Ramos (cell line): ENCODE data around the gene PGF.

Experiments
- in situ Hi-C: fragments of 300-500 bp; cut with MboI; formaldehyde crosslinking; loops from one replicate; pipeline ENCODE4 v1.14.3; 2022; ENCODE audit warnings: low sequenced_read_pairs; ENCODE audit not compliant: unreplicated experiment

Gene PGF

DNA sequence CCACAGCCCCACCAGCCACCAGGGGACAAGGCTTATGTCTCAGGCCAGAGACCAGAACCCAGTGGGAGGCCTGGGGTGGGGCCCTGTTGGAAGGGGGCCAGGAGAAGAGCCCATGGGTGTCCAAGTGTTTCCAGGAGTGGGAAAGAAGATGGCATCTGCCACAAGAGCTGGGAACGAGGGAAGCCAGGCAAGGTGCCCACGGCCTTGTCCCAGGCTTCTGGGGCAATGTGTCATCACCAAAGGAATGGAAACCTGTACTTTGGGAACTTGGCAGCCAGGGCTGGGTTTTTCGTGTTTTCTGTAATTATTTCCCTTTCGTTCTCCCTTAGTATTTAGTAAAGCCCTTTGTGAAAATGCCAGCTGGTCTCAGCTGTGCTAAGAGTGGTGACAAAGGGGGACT is 5.3 kb upstream of the PGF start:
- in situ Hi-C loops = no loop called here

DNA sequence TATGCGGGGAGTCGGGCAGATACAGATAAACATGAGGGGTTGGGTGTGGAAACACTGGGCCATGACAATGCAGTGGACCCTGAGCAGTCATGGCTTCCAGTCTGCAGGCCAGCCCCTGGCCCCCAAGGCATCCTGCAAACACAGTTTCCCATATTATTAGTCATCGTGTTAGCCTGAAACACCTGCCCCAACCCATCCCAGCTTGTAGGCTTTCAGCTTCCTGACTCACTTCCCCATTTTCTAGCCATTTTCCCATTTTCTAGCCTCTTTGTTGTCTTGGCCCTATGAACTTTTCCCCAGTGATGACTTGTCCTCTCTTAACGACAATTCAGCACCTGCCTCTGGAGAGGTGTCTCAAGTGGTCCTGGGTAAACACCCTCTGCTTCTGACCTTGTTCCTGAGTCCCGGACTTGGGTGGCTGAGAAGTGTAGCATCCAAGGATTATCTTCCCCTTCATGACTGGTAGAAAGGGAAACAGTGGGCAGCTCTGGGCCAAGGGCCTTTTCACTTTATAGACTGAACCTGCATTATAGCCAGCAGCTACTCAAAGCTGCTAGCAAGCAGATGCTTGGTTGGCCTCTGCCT is 4.3 kb upstream of the PGF start:
- in situ Hi-C loops = no loop called here

DNA sequence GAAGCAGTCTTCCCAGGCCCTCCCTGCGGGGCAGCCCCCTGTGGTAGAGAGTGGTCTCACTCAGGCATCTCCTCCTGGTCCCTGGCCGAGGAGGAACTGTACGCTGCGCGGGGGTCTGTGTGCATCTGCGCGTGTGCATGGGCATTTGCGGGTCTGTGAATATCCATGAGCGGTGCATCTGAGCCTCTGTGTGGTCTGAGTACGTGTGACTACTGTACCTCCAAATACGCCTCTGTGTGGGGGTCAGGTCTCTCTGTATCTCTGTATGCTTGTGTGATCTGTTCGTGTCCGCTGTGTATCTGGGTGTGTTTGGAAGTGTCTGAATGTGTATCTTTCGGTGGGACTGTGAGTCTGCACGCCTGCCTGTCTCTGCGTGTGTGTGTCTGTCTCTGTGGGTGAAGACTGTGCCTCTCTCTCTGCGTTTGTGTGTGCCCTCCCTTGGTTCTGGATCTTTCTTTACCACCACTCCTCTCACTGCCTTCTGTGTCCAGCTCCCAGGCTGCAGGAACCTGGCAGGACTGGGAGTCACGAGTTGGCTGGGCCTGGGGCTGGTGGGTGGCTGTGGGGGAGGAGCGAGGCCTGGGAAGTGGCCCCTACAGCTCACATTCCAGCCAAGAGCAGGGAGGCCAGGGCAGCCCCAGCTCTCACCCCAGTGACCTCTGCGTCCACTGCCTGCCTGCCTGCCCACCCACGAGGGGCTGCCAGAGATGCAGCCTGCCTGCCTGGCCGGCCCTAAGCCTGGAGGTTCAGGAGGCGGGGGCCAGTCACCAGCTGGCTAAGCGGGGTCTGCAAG is 1.1 kb upstream of the PGF start:
- in situ Hi-C loops = no loop called here

DNA sequence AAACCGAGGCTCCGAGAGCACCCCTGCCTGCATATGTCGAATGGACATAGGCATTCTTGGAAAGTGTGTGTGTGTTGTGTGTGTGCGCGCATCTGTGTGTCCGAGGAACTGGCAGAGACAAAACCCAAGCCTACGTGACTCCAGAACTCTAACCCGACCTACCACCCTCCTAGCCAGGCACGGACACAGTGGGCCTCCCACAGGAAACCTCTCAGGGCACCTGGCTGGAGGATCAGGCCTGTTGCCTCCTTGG is 556 bp upstream of the PGF start:
- in situ Hi-C loops = no loop called here

DNA sequence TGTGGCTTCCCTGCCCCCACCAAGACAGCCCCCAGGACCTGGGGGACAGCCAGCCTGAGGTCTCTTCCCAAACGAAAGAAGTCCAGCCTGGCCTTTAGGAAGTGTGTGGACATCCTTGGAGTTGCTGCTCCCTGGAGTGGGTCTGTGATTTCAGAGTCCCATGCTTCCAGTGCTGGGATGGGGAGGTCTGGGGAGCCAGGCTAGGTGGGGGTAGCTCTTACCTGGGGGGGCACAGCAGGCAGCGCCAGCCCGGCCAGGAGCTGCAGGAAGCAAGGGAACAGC is 509 bp downstream of the PGF start:
- in situ Hi-C loops = no loop called here

DNA sequence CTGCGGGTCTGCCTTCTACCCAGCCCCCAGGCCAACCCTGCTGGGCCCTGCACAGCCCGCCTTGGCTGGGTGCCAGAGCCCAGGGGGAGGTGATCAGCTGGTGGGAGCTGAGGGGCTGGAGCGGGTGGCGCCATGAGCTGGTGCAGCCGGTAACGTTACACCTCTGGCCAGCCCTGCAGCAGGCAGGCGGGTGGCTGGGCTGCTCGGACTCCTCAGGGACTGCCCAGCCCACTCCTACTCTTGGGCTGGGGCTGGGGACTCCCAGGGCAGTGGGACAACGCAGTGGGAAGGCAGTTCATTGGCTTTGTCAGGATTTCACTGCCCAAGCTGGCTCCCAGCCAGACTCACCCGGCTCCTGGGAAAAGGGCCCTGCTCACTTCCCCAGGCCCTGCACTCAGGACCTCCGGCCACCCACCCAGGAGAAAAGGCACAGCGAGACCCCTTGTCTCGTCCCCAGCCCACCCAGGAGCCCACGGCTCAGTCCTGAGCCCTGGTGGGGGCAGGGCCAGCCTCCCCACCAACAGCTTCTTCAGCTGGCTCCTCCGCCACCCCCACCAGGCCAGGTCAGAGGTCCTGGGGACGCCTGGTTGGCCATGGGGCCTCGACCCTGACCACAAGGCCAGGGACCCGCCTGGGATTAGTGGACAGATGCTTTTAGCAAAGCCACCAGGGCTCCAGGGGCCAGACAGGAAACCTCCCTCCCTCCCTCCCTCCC is 1.0 kb downstream of the PGF start:
- in situ Hi-C loops = no loop called here

DNA sequence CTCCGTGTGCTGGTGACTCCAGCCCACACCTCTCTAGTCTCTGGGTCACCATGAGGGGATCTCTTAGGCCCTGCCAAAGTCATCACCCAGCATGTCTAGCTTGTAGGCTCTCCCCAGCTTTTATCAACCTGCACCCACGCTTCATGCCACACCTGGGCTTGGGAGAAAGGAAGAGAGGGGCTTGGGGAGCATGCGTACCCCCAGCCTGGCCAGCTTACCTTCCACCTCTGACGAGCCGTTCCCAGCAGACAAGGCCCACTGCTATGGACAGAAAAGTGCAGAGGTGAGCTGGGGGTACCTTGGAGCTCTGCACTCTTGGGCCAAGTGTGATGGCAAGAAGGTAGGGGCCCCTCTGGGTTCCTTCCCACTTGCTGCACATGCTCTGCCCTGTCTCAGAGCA is 1.7 kb downstream of the PGF start:
- in situ Hi-C loops = no loop called here

DNA sequence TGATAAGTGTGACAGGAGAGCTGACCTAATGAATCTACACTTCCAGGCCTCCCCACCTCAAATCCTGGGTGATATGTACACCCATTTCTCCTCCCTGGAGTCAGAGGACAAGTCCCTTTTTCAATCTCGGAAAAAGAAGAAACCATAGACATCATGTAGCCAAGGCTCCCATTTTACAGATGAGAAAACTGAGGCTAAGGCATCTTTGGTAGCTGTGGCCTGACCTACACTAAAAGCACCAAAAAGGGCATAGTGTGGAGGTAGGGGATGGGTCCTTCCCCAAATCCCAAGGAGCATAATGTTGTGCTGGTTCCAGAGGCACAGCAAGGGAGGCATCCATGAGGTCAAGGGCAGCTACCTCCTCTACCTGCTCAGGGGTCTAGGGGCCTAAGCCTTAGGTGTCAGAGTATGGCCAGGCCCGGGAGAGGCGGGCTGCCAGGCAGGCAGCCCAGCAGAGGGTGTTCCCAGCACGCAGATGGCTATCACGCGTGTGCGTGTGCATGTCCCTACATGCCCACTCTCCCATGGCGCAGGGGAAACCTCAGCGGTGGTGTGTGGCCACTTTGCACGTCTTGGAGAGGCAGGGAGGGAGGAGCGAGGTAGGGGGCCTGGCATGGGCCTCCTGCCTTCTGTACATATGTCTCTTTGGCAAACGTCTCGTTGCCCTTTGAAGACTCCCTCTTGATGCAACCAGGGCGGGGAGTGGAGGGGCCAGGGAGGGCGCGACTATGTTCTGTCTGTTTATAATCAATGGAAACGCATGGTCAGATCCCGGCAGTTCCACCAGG is 2.5 kb downstream of the PGF start:
- in situ Hi-C loops = no loop called here

DNA sequence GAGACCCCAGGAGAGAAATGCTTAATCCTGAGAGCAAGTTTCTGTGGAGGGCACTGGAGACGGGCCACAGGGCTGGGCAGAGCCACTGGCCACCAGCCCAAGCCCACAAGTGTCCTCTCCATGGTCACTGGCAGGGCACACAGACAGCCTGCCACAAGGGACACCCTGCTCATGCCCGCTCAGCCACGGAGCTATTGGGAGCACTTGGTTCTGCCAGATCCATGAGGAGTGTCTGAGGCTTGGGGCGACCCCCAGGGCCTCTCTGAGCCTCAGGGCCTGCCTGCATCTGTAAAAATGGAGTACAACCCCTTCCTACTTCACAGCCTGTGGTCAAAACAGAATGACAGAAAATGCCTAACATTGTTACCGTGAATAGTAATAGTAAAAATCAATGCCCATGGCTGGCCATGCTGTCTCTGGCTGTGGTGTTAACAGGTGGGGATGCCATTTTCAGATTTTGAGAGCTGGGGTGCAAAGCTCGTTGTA is 3.2 kb downstream of the PGF start:
- in situ Hi-C loops = no loop called here

DNA sequence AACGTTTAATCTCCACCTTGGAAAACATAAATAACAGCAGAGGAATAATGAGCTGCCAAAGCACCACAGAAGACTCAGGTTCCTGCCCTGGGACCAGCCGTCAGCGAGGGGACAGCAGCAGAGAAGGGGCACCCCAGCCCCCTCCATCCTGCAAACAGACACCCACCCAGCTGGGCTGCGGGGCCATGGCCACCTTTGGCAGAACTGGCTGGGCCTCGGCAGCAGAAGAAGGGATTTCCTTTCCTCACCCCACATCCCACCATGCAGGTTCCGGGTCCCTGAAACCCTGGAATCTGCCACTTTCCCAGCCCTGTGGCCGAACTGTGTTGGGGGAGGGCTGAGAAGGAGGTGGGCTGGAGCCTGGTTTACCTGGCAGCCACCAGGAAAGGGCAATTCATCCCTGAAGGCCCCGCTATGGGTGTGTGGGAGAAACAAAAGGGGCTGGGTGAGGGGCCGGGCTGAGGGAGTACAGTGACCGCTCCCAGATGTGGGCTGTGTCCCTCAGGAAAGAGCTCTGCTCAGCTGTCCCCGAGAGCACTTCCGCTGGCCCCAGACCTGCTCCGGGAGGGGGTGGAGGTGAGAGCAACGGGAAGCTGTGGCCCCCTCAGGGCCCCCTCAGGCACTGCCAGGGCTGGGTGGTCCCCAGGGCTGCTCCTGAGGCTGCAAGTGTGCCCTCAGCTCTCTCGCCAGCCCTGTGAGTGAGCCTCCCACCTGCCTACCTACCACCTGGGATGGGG is 3.8 kb downstream of the PGF start:
- in situ Hi-C loops = no loop called here

DNA sequence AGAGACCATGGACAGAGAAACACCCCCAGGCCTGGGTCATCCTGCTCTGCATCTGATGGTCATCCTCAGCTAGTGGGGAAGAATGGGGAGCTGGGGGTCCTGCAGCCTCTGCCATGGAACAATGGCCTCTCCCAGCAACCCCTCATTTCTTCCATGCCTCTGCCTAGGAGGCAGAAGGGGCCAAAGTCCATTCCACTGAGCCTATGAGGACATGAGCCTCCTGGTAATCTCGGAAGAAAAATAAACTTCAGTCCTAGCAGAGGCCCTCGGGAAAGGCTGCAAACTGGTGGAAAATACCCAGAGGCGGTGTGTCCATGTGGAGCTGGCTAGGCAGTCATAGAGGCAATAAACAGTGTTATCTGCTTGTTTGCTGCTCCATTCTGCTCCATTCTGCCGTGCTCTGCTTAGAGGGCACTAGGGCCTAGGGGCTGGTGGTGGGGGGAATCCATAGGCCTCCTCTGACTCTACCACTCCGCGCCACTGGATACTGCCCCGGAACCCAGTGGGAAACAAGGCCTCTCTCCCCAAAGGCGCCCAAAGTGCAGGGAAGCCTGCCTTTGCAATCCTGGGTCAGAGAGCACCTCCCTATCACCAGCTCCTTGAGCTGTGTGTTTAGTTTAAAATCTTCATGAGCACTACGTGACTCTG is 4.5 kb downstream of the PGF start:
- in situ Hi-C loops = no loop called here

DNA sequence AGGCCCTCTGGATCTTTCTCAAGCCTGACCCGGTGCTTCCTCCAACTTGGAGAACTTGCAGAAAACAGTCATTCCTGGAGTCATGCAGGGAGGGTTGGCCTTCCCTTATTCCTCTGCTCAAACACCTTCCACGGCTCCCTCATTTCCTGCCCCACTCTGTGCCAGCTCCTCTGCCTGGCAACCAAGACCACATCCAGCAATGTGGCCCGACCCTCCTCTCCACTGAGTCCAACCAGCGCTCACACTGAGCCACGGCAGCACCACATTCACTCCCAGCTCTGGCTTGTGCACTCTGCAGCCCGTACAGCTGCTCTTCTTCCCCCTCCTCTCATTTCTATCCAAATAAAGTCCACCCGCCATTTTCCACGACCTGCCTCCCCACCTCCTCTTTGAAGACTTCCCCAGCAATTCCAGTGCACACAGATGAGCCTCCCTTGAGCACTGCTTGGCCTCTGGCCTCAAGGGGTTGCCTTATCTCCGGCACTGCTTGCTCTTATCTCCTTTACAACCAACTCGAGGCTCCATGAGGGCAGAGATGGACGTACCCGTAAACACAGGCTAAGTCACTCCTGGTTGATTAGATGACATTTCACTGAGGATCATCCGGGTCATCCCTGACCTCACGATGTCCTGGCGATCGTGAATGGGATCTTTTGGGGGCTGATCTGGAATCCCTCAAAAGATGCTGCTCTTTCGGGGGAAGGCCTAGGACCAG is 5.4 kb downstream of the PGF start:
- in situ Hi-C loops = no loop called here

DNA sequence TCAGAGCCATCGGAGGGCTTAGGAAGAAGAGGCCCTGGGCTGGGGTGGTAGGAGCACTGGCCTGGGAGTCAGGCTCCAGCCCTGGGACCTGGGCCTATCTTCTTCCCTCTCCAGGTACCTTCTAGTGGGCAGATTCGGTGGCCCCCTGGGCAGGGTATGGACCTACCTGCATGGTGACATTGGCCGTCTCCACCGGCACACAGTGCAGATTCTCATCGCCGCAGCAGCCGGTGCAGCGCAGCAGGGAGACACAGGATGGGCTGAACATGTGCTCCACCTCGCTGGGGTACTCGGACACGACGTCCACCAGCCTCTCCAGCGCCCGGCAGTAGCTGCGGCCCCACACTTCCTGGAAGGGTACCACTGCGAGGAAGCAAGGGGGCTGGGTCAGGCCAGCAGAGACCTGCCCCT is 6.2 kb downstream of the PGF start:
- in situ Hi-C loops = no loop called here

DNA sequence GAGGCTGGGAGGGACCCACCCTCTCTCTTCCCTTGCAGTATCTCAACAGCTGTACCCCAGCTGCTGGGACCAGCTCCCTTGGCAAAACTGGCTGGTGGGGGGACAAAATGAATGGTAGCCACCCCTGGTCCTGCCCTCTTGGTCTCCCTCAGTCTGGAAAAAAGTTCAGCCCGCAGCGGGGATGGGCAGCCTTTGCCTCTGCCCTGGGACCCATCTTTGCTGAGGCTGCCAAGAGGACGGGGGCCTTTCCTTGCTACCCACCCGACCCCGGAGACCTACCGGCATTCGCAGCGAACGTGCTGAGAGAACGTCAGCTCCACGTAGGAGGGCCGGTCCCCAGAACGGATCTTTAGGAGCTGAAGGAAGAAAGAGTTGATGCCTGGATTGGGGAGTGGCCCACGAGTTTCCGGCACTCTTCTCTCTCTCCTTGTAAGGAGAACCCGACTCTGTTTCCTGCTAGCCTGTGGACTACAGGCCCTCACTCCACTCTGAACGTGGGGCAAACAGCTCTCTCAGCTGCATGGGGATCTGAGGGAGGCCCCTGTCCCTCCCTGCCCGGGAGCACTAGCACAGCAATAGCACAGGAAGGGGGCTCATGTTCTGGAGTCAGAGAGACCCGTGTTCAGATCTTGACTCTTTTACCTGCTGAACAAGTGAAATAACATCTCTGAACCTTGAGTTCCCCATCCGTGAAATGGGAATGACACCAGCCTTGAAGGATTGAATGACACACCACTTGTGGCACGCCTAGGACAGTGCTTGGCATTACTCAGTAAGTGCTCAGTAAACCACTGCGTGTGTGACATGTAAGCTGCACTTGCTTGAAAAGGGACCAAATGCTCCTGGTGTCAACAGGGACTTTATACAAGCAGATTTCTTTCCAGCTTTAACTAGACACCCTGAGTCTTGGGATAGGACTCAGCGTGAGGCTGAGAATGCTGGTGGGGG is 6.9 kb downstream of the PGF start:
- in situ Hi-C loops = no loop called here

DNA sequence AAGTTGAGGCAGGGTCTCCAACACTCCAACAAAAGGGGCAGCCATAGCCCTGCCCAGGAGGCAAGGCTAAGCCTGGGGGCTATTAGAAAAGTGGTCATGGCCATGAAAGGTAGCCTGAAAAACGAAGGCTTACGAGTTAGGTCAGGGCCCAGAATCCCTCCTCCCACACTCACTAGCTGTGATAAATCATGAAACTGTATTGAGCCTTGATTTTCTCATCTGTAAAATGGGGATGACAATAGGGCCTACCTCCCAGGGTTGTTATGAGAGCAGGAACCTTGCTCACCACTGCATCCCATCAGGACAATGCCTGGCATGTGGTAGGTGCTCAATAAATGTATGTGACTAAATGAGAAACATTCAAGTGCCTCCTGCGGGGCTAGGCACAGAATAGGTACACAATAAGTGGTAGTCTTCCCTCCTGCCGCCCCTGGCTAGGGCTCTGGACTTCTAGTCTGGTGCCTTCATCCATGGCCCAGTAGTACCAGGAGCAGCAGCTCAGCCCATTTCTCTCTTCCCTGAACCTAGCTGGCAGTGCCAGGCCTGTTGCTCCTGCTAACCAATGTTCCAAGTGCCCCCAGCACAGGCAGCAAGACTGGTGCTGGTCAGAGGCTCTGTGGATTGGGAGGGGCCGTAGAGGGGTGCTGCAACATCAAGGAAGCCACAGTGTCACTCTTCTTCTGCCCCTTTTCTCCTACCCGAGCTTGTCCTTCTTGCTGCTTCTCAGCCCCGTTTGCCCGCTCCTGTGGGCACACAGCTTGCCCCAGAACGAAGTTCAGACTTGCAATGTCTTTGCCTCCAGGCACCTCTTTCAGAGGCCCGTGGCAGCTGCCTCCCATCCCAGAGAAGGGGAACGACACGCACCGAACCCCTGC is 7.8 kb downstream of the PGF start:
- in situ Hi-C loops = no loop called here

DNA sequence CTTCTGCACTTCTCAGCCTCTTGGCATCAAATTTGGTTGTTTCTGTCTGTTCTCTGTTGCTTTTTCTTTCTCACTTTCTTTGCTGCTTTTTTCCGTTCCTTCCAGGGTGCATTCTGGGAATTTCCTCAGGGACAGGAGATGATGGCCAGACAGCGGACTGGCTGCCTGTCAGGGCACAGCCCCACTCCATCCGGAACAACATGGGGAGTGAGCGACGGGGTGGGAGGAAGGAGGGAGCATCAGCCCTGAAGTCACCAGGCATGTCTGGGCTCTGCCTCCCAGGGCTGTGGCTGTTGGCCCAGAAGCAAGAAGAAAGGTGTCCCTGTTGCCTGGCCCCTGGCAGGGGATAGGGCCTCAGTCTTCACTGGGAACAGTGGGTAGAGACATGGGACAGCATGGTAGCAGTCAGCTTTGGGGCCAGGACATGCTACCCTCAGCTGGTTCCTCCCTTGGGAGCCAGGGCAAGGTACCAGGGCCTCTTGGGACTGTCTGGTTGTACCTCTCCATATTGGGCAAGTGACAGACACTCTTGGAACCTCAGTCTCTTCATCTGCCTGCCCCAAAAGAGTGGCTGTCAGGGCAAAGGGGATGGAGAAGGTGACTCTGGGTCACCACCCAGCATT is 8.6 kb downstream of the PGF start:
- in situ Hi-C loops = no loop called here
